Liver (tissue), 9 donors: ENCODE data around the gene OMA1. TPM values are rescaled to one million over a fixed set of nuclear protein-coding genes. Genes with fewer than 3 reads are reported as not detected.

Source experiments
- DNase-seq: peaks from one replicate; pipeline ENCODE4 v3.0.0-alpha.2; 2017; ENCODE audit warnings: low spot score
- H3K27ac ChIP-seq, 2 donors: one replicate each; pipeline ENCODE4 v1.7.0; 2013; ENCODE audit warnings: inconsistent platforms in 2 of 2, low read length in 2 of 2, control low read depth in 1 of 2, low read depth in 1 of 2, mild to moderate bottlenecking in 1 of 2
- H3K27me3 ChIP-seq, 4 donors: one replicate each; pipeline versions ENCODE4 v1.6.1 to v1.7.0; 2013; ENCODE audit warnings: low read length in 3 of 4, inconsistent platforms in 1 of 4, mild to moderate bottlenecking in 1 of 4, moderate library complexity in 1 of 4; ENCODE audit not compliant: control insufficient read depth in 4 of 4, insufficient read depth in 4 of 4
- H3K36me3 ChIP-seq, 4 donors: one replicate each; pipeline versions ENCODE4 v1.6.1 to v1.7.0; 2013; ENCODE audit warnings: low read length in 3 of 4, mild to moderate bottlenecking in 3 of 4, low read depth in 1 of 4, moderate library complexity in 1 of 4; ENCODE audit not compliant: control insufficient read depth in 4 of 4, insufficient read depth in 3 of 4
- H3K4me1 ChIP-seq, 4 donors: one replicate each; pipeline versions ENCODE4 v1.6.1 to v1.7.0; 2013; ENCODE audit warnings: low read length in 3 of 4, mild to moderate bottlenecking in 3 of 4, moderate library complexity in 1 of 4; ENCODE audit not compliant: control insufficient read depth in 4 of 4, insufficient read depth in 4 of 4
- H3K4me3 ChIP-seq, 3 donors: one replicate each; pipeline versions ENCODE4 v1.6.1 to v1.7.0; 2013; ENCODE audit warnings: low read length in 3 of 3, control low read depth in 1 of 3, low read depth in 1 of 3, mild to moderate bottlenecking in 1 of 3
- H3K9ac ChIP-seq, 2 donors: one replicate each; pipeline ENCODE4 v1.7.0; 2013; ENCODE audit warnings: low read length in 2 of 2, mild to moderate bottlenecking in 2 of 2, moderate library complexity in 2 of 2, control low read depth in 1 of 2, low read depth in 1 of 2
- H3K9me3 ChIP-seq, 4 donors: one replicate each; pipeline versions ENCODE4 v1.6.1 to v1.7.0; 2013; ENCODE audit warnings: low read length in 3 of 4; ENCODE audit not compliant: control insufficient read depth in 4 of 4
- ATF3 ChIP-seq: IDR thresholded peaks from 2 replicates; pipeline ENCODE4 v1.6.1; 2016; ENCODE audit warnings: antibody characterized with exemption
- CTCF ChIP-seq: fragments of 150-350 bp; IDR thresholded peaks from 2 replicates; pipeline ENCODE4 v1.5.1; 2017; ENCODE audit warnings: improper control_type of control experiment, low read depth, low read length; ENCODE audit not compliant: missing input control
- EGR1 ChIP-seq, 2 donors: IDR thresholded peaks; 2 replicates each; pipeline ENCODE4 v1.6.1; 2016 to 2018; ENCODE audit warnings: antibody characterized with exemption in 2 of 2, low read depth in 2 of 2
- FOXA1 ChIP-seq: IDR thresholded peaks from 2 replicates; pipeline ENCODE4 v1.6.1; 2016; ENCODE audit warnings: antibody characterized with exemption
- FOXA2 ChIP-seq: IDR thresholded peaks from 2 replicates; pipeline ENCODE4 v1.6.1; 2016; ENCODE audit warnings: antibody characterized with exemption
- GABPA ChIP-seq, 2 donors: IDR thresholded peaks in 1 of 2; conservative IDR thresholded peaks in 1 of 2; 2 replicates each; pipeline ENCODE4 v1.6.1; 2016; ENCODE audit warnings: antibody characterized with exemption in 2 of 2, mild to moderate bottlenecking in 1 of 2, moderate library complexity in 1 of 2
- HNF4A ChIP-seq, 2 donors: conservative IDR thresholded peaks; 2 replicates each; pipeline ENCODE4 v1.6.1; 2016; ENCODE audit warnings: antibody characterized with exemption in 2 of 2, mild to moderate bottlenecking in 2 of 2
- HNF4G ChIP-seq: IDR thresholded peaks from 2 replicates; pipeline ENCODE4 v1.6.1; 2016; ENCODE audit warnings: antibody characterized with exemption
- JUND ChIP-seq, 2 donors: IDR thresholded peaks; 2 replicates each; pipeline ENCODE4 v1.6.1; 2016; ENCODE audit warnings: antibody characterized with exemption in 2 of 2
- MAX ChIP-seq: IDR thresholded peaks from 2 replicates; pipeline ENCODE4 v1.6.1; 2016; ENCODE audit warnings: antibody characterized with exemption
- NR2F2 ChIP-seq: IDR thresholded peaks from 2 replicates; pipeline ENCODE4 v1.6.1; 2016; ENCODE audit warnings: antibody characterized with exemption
- RAD21 ChIP-seq, 2 donors: IDR thresholded peaks; 2 replicates each; pipeline ENCODE4 v1.6.1; 2016; ENCODE audit warnings: antibody characterized with exemption in 2 of 2, mild to moderate bottlenecking in 2 of 2
- REST ChIP-seq: IDR thresholded peaks from 2 replicates; pipeline ENCODE4 v1.6.1; 2016; ENCODE audit warnings: antibody characterized with exemption, mild to moderate bottlenecking
- RXRA ChIP-seq, 2 donors: IDR thresholded peaks; 2 replicates each; pipeline ENCODE4 v1.6.1; 2017 to 2018; ENCODE audit warnings: antibody characterized with exemption in 2 of 2, mild to moderate bottlenecking in 1 of 2
- SP1 ChIP-seq: IDR thresholded peaks from 2 replicates; pipeline ENCODE4 v1.6.1; 2018; ENCODE audit warnings: antibody characterized with exemption, mild to moderate bottlenecking
- TAF1 ChIP-seq: conservative IDR thresholded peaks from 2 replicates; pipeline ENCODE4 v1.6.1; 2016; ENCODE audit warnings: antibody characterized with exemption, mild to moderate bottlenecking
- YY1 ChIP-seq: IDR thresholded peaks from 2 replicates; pipeline ENCODE4 v1.6.1; 2016; ENCODE audit warnings: antibody characterized with exemption, mild to moderate bottlenecking
- ZBTB33 ChIP-seq: IDR thresholded peaks from 2 replicates; pipeline ENCODE4 v1.6.1; 2016; ENCODE audit warnings: antibody characterized with exemption
- WGBS: extraction: QIAGEN DNeasy Blood & Tissue Kit; methylation state at CpG from one replicate; pipeline ENCODE4 v1.1.7; 2013; 5-methylcytosine and 5-hydroxymethylcytosine counted together
- polyA plus RNA-seq, 2 donors: library from polyadenylated mRNA; stranded (reverse) in 1 of 2; unstranded in 1 of 2; fragments of 200-250 nt in 1 of 2; fragments of >200 nt in 1 of 2; fragmentation: Nextera tagmentation in 1 of 2; extraction: Ambion mirVana in 1 of 2; gene quantifications; one replicate each; pipeline versions ENCODE4 v1.2.1 to v1.2.3, GENCODE V29; 2013 to 2015
- total RNA-seq, 2 donors: library from RNA; depleted of rRNA; stranded (reverse); fragments of >200 nt; gene quantifications; one replicate each; pipeline ENCODE4 v1.2.3, GENCODE V29; 2014
- donor health status: healthy.
- donor health status: healthy.
- donor health status: healthy.
- donor health status: healthy.
- donor health status: healthy.

OMA1 gene
- total and polyA plus RNA-seq, 4 donors: 9.1 to 31.0 (median 16.1) TPM

GRCh38 chr1:58555393-58555792 is 8.9 kb upstream of the OMA1 start:
- Histone ChIP-seq H3K36me3 (no peaks in the 10 kb centered on the region), H3K9ac (no peak overlapping the region), H3K27ac (no peak overlapping the region), H3K27me3 (peaks cover 0 to 1% (median 0%) of the 10 kb centered on the region in 4 donors), H3K9me3 (peaks cover 0 to 3% (median 0%) of the 10 kb centered on the region in 4 donors), H3K4me3 (no peak overlapping the region), H3K4me1 (no peaks in the 10 kb centered on the region)
- WGBS: 98% methylated on average over 1 of the region's 1 CpG
- TF ChIP-seq CTCF (no peak), HNF4A (conservative IDR thresholded peaks at IDR 0.05) (no peak), REST (no peak), FOXA2 (no peak), JUND (IDR thresholded peaks at IDR 0.05) (no peak), MAX (no peak), HNF4G (no peak), ZBTB33 (no peak), GABPA (IDR thresholded peaks at IDR 0.05 in 1 of 2, conservative IDR thresholded peaks at IDR 0.05 in 1 of 2) (no peak), TAF1 (no peak), EGR1 (IDR thresholded peaks at IDR 0.05; ENCODE audit: low read depth in 2 of 2) (no peak), SP1 (no peak), RAD21 (IDR thresholded peaks at IDR 0.05) (no peak), ATF3 (no peak), YY1 (no peak), RXRA (IDR thresholded peaks at IDR 0.05) (no peak), FOXA1 (no peak), NR2F2 (no peak)
- no peak for DNase-seq
